Measurements from ENCODE around the gene MX2.

Gene MX2

GRCh38 chr21:41364308-41364707 is 2.5 kb downstream of the MX2 start:
- DNase-seq (ENCODE audit: low spot score): no peak

GRCh38 chr21:41365377-41366107 is 3.7 kb downstream of the MX2 start:
- no peak for DNase-seq (ENCODE audit: low spot score)

GRCh38 chr21:41366522-41367151 is 4.8 kb downstream of the MX2 start:
- DNase-seq (ENCODE audit: low spot score): peak; percentile 95

- no peak for DNase-seq (ENCODE audit: low spot score)
These were observed 5.6 kb downstream of the MX2 start for GRCh38 chr21:41367301-41367944.

GRCh38 chr21:41367945-41368734 is 6.3 kb downstream of the MX2 start:
- no peak for DNase-seq (ENCODE audit: low spot score)

- no peak for DNase-seq (ENCODE audit: low spot score)
These were observed 6.9 kb downstream of the MX2 start for GRCh38 chr21:41368735-41369104.

- DNase-seq (ENCODE audit: low spot score): no peak
These were observed 7.5 kb downstream of the MX2 start for GRCh38 chr21:41369105-41369919.

- DNase-seq (ENCODE audit: low spot score): no peak
These were observed 8.4 kb downstream of the MX2 start for GRCh38 chr21:41369920-41370839.

- DNase-seq (ENCODE audit: low spot score): no peak
These were observed 9.2 kb downstream of the MX2 start for GRCh38 chr21:41370840-41371684.

- no peak for DNase-seq (ENCODE audit: low spot score)
These were observed 9.8 kb downstream of the MX2 start for GRCh38 chr21:41371685-41372030.

GRCh38 chr21:41373253-41373652 is 11.4 kb downstream of the MX2 start:
- no peak for DNase-seq (ENCODE audit: low spot score)

- no peak for DNase-seq (ENCODE audit: low spot score)
These were observed 11.9 kb downstream of the MX2 start for GRCh38 chr21:41373763-41374162.

- DNase-seq (ENCODE audit: low spot score): no peak
These were observed 12.4 kb downstream of the MX2 start for GRCh38 chr21:41374177-41374712.

- no peak for DNase-seq (ENCODE audit: low spot score)
These were observed 13.2 kb downstream of the MX2 start for GRCh38 chr21:41374867-41375533.

- no peak for DNase-seq (ENCODE audit: low spot score)
These were observed 14.0 kb downstream of the MX2 start for GRCh38 chr21:41375875-41376274.

- no peak for DNase-seq (ENCODE audit: low spot score)
These were observed 15.9 kb downstream of the MX2 start for GRCh38 chr21:41377715-41378114.

- DNase-seq (ENCODE audit: low spot score): no peak
These were observed 17.0 kb downstream of the MX2 start for GRCh38 chr21:41378849-41379248.

GRCh38 chr21:41379901-41380300 is 18.1 kb downstream of the MX2 start:
- no peak for DNase-seq (ENCODE audit: low spot score)

- DNase-seq (ENCODE audit: low spot score): no peak
These were observed 19.9 kb downstream of the MX2 start for GRCh38 chr21:41381731-41382130.
